Cerebellar nuclear complex (tissue), 1 donor: Measurements from ENCODE around the gene GDF11.
A peak's percentile ranks its signal among the peaks of the same experiment; 100 is the strongest.
"Not testable (repeated sequence)": the region's sequence is repeated elsewhere in the genome, so short reads cannot be mapped to it uniquely, and the experiment has no call there.

ENCODE experiments used
- DNase-seq, 2 experiments: peaks; one replicate each; lab custom pipeline; 2025; lab: John Stamatoyannopoulos, UW

Gene GDF11

DNA sequence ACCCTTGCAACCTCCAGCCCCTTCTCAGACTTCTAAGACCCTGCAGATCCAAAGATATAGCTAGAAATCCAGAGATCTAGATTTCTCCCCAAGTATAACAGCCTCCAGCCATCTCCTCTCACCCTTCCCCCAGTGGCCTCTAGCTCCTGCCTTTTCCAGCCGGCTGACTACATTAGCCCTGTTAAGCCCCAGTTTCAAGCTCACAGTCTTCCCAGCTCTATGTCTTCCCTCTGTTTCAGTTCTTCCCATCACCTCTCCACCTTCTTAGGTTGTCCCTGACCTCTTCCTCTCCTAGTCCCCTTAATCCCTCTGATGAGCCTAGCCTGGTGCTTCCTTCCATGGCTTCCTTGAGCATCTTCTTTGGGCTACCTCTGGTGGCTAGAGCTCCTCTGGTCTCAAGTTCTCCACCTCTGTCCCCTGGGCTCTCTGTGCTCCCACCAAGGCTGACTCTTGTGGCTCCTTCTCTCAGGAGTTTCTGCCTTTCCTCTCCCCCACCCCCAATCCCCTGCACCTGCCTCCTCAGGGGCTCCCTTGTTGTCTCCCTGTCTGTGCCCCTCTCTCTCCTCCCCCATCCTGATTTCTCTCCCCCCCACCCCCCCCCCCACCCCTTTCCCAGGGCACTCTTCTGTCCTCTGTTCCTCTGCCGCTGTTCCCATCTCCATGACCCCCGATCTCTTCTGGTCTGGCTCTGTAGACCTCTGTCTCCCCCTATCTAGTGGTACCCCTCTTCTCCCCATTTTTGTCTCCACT is 816 bp upstream of the GDF11 start:
- DNase-seq = no peak

DNA sequence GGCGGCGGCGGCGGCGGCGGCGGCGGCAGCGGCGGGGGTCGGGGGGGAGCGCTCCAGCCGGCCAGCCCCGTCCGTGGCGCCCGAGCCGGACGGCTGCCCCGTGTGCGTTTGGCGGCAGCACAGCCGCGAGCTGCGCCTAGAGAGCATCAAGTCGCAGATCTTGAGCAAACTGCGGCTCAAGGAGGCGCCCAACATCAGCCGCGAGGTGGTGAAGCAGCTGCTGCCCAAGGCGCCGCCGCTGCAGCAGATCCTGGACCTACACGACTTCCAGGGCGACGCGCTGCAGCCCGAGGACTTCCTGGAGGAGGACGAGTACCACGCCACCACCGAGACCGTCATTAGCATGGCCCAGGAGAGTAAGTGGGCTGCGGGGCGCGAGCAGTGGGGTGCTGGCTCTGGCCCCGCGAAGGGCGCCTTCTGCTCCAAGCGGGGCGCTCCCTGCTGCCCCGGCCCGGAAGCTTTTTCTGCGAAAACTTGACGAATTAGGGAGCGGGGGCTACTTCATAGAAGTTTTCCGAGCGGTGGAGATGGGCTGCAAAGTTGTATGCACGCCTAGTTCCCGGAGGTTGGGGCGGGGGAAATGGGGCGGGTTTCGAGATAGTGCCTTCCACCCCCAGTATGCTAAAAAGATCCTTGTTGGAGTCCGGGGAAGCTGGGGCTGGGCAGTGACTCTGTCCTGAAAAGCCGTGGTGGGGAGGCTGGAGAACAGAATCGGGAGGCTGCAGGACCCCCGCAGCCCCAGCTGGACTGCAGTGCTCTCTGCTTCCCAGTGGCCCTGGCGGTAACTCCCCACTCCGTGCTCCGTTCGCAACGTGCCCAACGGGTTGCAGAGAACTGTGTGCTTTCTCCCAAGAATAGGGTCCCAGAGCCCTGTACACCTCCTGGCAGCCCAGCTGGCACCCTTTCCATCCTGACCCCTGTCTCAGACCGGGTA is 751 bp downstream of the GDF11 start:
- DNase-seq = no peak

DNA sequence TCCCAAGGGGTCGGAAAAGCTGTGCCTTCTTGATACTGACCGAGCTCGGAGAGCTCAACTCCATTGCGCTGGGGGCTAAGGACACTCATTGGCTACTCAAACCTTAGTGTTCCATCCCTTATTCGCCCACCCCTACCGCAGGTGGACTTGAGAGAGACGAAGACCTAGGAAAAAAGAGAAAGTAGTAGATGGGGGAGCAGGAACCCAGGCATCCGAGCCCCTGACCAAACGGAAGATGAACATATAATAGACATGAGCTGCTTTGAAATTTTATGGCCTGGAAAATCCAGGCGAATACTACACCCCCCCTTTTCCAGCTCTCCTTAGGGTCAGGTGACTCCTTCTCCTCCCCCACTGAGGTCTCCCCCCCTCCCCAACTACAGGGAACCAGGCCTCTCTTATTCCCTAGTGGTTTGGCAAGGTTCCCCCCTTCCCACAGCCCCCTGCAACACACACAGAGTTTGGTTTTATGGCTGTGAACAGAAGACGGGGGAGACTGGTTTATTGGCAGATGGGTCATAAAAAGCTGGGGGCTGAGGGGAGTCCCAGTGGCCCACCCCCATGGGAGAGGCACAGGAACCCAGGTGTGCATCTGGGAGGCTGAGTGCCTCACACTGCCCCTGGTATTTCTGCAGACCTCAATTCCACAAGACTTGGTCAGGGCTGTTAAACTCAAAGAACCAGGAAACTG is 1.6 kb downstream of the GDF11 start:
- no peak for DNase-seq

DNA sequence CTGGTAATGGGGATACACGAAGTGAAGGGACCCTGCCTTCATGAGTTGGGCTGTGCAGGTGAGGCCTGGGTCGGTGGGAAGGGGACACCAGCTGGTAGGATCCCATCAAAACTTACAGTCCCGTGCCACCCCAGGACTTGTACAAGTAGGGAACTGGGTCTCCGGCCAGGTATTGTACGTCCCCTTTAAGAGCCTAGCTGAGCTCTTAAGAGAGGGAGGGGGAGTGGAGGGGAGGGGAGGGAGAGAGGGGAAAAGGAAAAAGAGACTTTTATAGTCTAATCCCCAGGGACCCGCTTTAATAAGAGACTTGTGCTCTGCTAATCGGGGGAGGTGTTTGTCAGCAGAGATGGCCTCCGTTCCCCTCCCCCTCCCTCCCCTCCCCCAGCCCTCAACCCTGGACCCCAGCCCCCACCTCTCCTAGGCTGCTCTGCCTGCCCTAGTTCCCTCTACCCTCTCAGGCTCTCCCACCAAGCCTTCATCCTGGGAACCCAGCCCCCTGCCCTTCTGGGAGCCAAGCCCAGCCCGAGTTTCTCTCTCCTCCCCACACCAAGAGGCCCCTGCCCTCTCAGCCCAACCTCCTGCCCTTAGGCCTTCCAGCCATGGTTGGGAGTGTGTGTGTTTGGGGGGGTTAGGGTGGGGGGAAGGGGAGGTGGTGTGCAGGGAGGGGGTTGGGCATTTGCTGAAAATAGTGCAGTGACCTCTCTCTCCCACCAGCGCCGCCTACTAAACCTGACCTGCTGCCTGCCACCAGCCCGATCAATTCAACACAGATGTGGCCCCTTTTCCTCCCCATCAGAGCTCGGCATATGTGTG is 2.6 kb downstream of the GDF11 start:
- DNase-seq = no peak

DNA sequence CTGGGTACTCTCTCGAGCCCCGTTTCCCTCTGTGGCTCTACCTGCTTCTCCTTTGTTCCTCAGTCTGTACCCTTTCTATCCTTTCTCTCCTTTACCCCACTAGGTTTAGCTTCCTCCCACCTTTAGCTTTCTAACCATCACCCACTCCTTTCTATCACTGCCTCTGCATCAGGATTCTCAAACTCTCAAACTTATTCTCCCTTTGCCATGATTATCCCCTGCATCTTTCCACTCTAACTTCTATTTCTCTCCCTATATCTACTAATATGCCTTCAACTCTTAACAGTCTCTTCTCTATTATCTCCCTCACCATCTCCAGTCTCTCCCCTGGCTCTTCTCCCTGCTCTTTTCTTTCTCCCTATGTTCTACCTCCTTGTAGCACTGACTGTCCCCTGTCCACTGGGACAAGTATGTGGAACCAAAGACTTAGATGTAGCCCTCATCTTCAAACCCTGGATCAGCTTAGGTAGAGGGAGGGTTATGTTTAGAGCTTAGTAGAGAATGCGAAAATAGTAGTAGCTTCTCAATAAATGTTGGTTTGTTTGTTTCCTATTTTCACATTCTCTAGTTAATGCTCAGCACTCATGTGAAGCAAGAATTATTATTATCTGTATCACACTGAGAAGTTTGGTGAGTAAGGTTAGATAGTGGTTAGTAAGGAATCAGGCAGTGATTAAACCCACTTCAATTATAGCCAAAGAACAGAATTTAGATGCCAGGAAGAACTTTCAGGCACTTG is 3.4 kb downstream of the GDF11 start:
- DNase-seq = no peak

DNA sequence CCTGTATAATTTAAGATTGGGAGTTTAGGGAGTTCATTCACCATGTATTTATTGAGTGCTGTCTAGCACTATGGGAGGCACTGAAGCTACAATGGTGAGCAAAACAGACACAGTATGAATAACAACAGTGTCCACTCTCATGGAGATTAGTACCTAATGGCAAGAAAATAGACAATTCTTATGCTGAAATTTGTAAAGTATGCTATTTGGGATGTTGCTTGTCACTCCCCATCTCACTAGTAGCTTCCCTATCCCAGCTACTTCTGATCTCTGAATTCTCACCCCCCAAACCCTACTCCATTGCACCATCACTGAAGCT is 4.0 kb downstream of the GDF11 start:
- DNase-seq = no peak

DNA sequence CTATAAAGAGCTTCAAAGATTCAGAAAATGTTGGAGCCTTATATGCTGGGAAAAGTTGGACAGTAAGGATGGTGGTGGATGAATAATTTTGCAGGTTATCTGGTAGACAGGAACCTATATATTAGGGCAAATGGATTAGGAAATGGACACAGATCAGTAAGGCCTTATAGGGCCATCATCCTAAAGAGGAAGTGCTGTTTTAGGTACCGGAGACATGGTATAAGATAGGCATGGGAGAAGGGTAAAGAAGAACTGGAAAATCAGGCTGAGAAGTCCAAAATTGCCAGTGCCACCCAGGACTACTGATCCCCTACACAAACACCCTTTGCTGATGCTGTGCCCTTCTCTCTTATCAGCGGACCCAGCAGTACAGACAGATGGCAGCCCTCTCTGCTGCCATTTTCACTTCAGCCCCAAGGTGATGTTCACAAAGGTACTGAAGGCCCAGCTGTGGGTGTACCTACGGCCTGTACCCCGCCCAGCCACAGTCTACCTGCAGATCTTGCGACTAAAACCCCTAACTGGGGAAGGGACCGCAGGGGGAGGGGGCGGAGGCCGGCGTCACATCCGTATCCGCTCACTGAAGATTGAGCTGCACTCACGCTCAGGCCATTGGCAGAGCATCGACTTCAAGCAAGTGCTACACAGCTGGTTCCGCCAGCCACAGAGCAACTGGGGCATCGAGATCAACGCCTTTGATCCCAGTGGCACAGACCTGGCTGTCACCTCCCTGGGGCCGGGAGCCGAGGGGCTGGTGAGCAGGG is 5.5 kb downstream of the GDF11 start:
- no peak for DNase-seq

DNA sequence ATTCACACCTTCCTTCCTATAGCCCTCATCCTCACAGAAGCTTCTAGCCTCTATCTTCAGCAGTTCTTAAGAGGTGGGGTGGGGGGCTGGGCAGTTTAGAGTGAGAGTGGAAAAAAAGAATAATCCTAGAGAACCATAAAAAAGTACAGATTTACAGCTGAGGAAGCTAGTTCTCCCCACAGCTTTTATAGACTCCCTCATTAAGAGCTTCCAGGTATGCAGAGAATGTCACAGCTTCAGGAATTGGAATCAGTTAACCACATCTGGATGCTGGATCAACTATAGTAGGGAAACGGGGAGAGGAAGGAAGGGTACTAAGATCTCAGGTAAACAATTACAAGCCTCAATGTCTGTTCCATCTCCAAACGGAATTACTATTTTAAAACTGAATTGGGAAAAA is 12.3 kb downstream of the GDF11 start:
- no peak for DNase-seq

DNA sequence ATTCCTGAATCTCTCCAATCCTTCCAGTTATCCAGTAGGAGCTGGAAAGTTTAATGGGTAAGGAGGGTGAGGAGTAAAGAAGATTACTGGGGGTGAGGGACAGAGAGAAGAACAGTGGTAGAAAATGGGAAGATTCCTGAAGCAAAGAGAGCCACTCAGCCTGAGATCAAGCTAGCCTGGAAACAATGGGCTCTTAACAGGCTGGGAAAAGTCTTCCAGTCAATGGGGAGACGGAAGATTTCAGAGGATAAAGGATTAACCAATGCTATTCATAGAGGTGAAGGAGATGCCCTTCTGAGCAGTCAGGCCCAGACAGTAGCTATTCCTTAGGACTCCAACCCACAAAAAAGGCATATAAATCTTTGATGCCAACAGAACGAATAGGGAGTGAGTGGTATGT is 14.8 kb downstream of the GDF11 start:
- DNase-seq = no peak

DNA sequence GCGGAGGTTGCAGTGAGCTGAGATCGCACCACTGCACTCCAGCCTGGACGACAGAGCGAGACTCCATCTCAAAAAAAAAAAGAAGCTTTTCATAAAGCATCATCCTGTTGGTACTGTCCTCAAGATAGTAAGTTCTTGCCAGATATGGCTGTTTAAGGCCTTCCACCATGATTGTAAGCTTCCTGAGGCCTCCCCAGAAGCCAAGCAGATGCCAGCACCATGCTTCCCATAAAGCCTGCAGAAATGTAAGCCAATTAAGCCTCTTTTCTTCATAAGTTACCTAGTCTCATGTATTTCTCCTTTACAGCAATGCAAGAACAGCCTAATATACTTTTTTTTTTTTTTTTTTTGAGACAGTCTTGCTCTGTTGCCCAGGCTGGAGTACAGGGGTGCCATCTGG is 15.7 kb downstream of the GDF11 start:
- not testable (repeated sequence) for DNase-seq

DNA sequence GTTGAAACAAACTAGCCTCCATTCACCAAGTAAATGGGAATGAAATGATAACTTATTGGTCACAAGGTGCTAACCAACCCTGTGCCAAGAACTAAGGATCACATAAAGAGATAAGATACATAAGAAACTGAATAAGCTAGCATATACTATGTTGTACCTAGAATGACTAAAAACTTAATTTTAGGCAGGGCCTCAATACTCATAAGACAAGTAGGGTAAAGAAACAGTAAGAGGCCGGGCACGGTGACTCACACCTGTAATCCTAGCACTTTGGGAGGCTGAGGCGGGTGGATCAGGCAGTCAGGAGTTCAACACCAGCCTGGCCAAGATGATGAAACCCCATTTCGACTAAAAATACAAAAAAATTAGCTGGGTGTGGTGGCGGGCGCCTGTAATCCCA is 17.7 kb downstream of the GDF11 start:
- no peak for DNase-seq

DNA sequence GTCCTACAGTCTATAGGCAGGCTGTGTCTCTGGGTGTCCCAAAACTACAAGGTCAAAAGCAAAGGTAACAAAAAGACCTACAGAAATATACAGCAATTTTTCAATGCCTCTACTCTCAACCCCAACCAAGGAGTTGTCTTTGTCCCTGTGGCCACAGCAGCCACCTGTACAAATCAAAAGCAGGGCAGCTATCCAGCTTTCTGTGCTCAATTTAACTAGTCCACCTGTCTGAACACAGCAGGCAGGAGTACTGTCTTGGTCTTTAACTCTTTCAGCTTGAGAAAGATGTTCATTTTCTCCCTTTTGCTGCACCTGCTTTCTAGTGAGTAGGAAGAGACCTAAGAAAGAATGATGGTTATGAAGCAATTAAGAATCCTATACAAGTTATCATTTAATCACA is 19.7 kb downstream of the GDF11 start:
- DNase-seq = peak; percentile 21 to 59

DNA sequence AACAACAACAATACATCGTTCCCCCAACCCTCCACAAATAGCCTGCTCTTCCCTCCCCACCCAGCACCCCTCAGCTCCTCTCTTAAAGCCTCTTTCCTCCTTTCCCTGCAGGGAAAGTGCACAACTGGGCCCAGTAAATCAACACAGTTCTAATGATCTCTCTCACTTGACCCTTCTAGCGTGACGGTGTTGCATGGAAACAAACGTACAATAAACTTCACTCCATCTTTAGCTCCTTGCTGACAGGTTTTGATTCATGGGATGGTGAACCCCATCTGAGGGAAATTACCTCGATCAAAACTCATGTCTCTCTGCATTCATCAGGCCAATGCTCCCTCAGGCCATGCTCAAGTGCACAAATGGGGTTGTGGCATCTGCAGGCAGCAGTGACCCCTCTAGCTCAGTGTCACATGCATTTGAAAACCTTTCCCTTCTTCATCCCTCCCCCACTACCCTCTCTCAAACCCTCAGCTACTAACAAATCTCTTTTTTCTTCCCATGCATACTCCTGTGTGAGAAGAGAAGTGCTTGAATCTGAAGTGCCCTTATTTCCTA is 22.9 kb downstream of the GDF11 start:
- DNase-seq = no peak

DNA sequence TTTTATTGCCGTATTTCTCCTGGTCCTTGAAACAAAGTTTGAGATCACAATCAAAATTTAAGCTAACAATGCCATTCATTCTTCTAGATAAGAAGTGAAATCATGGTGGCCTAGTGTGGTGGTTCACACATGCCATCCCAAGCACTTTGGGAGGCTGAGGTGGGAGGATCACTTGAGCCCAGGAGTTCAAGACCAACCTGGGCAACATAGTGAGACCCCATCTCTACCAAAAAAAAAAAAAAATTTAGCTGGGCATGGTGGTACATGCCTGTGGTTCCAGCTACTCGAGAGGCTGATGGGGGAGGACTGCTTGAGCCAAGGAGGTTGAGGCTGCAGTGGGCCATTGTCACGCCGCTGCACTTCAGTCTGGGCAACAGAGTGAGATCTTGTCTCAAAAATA is 24.2 kb downstream of the GDF11 start:
- DNase-seq = no peak

DNA sequence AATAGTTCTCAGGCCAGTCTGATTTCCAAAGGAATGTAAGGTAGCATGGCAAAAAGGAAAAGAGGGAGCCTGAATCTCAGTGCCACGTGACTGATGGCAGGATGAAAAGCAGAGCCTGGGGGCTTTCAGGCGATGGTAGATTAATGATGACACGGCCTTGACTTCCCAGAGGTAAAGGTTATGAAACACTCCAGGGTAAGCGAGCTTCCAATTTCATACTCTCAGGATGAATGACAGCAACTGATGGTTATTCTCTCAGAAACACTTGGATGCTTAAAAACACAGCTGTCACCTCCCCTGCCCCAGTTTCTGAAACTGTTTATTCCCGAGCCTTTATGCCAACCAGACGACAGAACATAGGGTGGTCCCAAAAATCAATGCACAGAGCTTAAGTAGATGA is 28.8 kb downstream of the GDF11 start:
- no peak for DNase-seq

DNA sequence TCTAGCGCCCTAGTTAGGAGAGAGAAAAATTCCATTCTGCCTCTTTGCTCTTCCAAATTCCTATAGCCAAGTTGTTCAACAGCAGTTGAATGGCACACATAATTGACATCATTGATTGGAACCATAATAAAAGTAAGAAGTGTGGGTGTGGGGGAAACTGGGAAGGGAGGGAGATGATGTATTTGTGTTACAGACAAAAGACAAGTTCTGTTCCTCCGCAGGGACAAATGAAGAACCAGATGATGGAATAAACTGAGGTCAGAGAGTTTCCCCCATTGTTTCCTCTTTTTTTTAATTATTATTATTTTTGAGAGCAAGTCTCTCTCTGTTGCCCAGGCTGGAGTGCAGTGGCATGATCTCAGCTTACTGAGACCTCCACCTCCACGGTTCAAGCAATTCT is 34.9 kb downstream of the GDF11 start:
- DNase-seq = no peak

DNA sequence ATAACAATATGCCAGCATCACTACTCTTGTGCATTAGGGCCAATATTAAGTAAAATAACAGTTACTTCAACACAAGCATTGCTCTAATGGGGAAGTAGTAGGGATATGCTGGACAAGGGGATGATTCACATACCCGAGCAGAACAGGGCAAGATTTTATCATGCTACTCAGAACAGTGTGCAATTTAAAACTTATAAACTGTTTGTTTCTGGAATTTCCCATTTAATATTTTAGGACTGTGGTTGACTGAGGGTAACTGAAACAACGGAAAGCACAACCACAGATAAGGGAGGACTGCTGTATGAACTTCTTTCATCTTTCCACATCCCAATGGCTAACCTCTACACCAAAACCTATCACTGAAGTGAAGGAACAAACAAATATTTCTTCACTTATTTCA is 37.8 kb downstream of the GDF11 start:
- DNase-seq = no peak

DNA sequence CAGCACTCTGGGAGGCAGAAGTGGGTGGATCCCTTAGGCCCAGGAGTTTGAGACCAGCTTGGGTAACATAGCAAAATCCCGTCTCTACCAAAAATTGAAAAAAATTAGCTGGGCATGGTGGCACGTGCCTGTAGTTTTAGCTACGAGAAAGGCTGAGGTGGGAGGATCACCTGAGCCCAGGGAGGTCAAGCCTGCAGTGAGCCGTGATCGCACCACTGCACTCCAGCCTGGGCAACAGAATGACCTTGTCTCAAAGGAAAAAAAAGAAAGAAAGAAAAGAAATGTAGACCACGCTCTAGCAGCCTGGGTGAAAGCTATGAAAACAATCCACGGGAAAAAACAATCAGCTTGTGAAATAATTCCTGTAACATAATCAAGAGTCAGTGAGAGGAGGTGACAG is 45.6 kb downstream of the GDF11 start:
- no peak for DNase-seq

DNA sequence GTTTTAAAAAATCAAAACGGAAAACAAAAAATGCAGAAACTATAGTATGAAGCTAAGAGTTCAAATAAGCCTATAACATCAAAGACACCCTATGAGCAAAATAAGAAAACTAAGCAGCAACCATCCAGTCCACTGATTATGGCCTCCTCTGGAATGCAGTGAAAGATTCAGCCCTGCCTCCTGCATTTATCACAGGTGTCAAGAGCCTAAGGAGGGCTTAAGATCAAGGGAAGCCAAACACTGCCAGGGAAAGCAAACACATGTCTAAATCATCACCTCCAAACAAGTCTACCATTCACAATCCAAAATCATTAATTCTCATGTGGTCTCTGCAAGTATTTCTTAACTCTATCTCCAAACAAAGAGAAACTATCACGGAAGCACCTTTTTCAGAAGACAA is 46.2 kb downstream of the GDF11 start:
- DNase-seq = no peak

DNA sequence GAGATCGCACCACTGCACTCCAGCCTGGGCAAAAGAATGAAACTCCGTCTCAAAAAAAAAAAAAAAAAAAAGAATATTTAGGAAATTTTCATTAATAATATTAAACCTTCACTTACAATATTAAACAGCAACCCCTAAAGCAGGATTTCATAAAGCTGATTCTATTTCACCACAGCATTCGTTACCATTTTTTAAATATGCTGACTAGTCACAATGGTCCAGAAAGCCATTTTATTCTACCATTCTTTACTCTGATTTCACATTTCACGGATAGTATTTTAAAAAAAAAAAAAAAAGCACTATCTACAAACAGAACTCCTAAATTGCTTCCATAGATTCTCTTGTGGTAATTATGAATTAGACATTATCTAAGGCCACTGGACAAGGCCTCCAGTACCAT is 47.0 kb downstream of the GDF11 start:
- no peak for DNase-seq
